ENCODE measurements around the gene EVA1A. TPM values are rescaled to one million over a fixed set of nuclear protein-coding genes. Genes with fewer than 3 reads are reported as not detected.

The EVA1A gene, protein sequence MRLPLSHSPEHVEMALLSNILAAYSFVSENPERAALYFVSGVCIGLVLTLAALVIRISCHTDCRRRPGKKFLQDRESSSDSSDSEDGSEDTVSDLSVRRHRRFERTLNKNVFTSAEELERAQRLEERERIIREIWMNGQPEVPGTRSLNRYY
- total RNA-seq, result 41.2 and 62.9 TPM in 2 replicates

DNA sequence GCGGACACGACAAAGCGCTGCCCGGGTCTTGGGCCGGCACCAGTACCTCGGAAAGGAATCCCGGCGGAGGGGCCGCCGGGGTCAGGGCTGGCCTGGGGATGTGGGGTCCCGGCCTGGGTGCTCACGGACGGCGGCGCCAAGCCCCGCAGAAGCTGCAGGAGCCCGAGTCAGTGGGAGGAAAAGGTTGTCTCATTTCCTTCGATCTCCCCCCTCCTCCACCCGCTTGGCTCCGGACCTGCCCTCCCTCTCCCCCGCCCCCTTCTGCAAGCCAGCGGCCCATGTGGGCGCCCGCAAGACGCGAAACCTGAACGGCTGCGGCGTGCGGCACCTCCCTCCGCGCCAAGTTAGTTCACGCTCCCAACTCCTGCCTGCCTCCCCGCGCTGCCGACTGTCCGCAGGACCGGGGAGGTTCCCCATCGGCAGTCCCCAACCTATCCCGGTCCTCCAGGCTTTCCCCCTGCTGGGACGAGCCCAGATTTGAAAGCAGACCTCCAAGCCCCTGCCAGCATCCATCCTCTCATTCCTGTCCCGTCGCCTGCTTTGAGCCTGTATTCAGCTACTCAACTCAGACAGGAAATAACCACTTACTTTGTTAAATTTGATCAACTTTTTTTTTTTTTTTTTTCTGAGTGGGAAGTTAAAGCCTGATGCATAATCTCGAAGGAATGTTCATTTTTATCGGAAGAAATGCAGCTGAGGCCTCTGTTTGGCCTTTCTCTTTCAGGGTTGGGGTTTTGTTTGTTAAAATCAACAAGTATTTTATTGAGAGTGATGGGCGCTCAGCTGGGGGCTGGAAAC, at the start of gene EVA1A:
Gene EVA1A, minus strand, starts transcription at position 172 of the 798 bp plus-strand sequence. CDS start 42,799 bp downstream, outside the sequence.

Small RNA genes lying within 50 kb of the gene (small RNA-seq; reads per million reads assigned to genes)
- gene RF01233, result not detected

Other genes with a start within 250 kb of the EVA1A start
- 33.0 and 42.0 TPM in 2 replicates for gene MRPL19, start 85.8 kb upstream of the EVA1A start, total RNA-seq
- 22.9 and 23.2 TPM in 2 replicates for gene GCFC2, start 150.0 kb upstream of the EVA1A start, total RNA-seq

Measured in vein endothelial cell (primary cell).